ENCODE data around the gene RIPOR1. TPM values are rescaled to one million over a fixed set of nuclear protein-coding genes. Genes with fewer than 3 reads are reported as not detected.

The RIPOR1 gene
- total and polyA plus RNA-seq, 5 experiments from 2014 or later = 1.5 to 57.2 (median 3.0) TPM

GRCh38 chr16:67594256-67594915 is 65.8 kb downstream of the RIPOR1 start:
- POLR2A ChIA-PET = interaction anchor here (0.9 kb wide), 1 partner anchor 29 kb away, joined by 3 read pairs; no protein-coding TSS in a partner anchor
- Mint-ChIP-seq H3K36me3 (peaks cover 0 to 39% (median 3%) of the 10 kb centered on the region in 3 donors), H3K27ac (peak overlapping the region in 9 of 10 donors; percentile 3 to 71 (median 54)), H3K4me1 (peaks cover 17 to 58% (median 39%) of the 10 kb centered on the region in 4 donors), H3K27me3 (no peaks in the 10 kb centered on the region), H3K4me3 (peak overlapping the region in 1 of 10 donors; percentile 26), H3K9me3 (no peaks in the 10 kb centered on the region)
- DNase-seq = no peak
- ATAC-seq = no peak

DNA sequence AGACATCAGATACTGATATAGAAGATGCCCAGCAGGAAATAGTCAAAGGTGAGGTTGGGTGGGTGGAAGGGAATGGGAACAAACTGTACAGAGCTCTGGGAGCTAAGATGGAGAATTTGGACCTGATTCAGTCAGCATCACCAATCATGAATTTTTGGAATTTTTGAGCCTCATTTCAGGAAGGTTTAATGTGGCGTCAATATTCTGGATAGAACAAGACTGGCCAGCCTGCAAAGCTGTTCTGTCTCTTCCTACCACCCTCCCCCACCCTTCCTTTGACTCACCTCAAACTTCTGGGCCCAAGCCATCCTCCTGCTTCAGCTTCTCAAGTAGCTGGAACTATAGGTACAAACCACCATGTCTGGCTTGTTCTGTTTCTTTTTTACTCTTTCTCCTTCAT is 66.3 kb downstream of the RIPOR1 start:
- peaks cover 0 to 36% (median 3%) of the 10 kb centered on the region in 3 donors for H3K36me3 Mint-ChIP-seq
- POLR2A ChIA-PET = interaction anchor here (0.6 to 0.9 kb wide), 3 partner anchors 15 to 1444 kb away, joined by 3 to 7 read pairs (median 5); no protein-coding TSS in a partner anchor
- no peak for ATAC-seq

More for the DNA sequence above, 66.3 kb downstream of the RIPOR1 start:
- Mint-ChIP-seq H3K9me3 (no peaks in the 10 kb centered on the region), H3K4me1 (peaks cover 19 to 59% (median 44%) of the 10 kb centered on the region in 4 donors), H3K27ac (peak overlapping the region in 9 of 10 donors; percentile 1 to 69 (median 47)), H3K4me3 (peak overlapping the region in 1 of 10 donors; percentile 30), H3K27me3 (no peaks in the 10 kb centered on the region)
- DNase-seq = no peak

Other genes with a start within 250 kb of the RIPOR1 start
- gene PLEKHG4, start 249.3 kb upstream of the RIPOR1 start, total RNA-seq = 10 to 100 TPM; 39.1 to 41.0 TPM
- 10 to 100 TPM in 1 of 3 donors, 1 to 10 TPM in 2; 7.9 to 11.7 (median 8.3) TPM for gene PLEKHG4, start 249.3 kb upstream of the RIPOR1 start, polyA plus RNA-seq
- gene KCTD19, start 202.1 kb upstream of the RIPOR1 start, total RNA-seq = not detected
- gene KCTD19, start 202.1 kb upstream of the RIPOR1 start, polyA plus RNA-seq = under 1 TPM in 1 of 3 donors, not detected in 2; 0.03 TPM
- under 1 TPM in 1 of 2 experiments, not detected in 1; 0.49 TPM for gene LRRC36, start 202.0 kb upstream of the RIPOR1 start, total RNA-seq
- gene LRRC36, start 202.0 kb upstream of the RIPOR1 start, polyA plus RNA-seq = not detected
- gene TPPP3, start 135.3 kb upstream of the RIPOR1 start, total RNA-seq = not detected
- gene TPPP3, start 135.3 kb upstream of the RIPOR1 start, polyA plus RNA-seq = not detected
- gene ZDHHC1, start 112.4 kb upstream of the RIPOR1 start, total RNA-seq = under 1 TPM in 1 of 2 experiments, not detected in 1; 0.52 TPM
- under 1 TPM; 0.18 to 0.28 (median 0.27) TPM for gene ZDHHC1, start 112.4 kb upstream of the RIPOR1 start, polyA plus RNA-seq
- gene HSD11B2, start 97.7 kb upstream of the RIPOR1 start, total RNA-seq = not detected
- gene HSD11B2, start 97.7 kb upstream of the RIPOR1 start, polyA plus RNA-seq = not detected
- gene ATP6V0D1, start 47.7 kb upstream of the RIPOR1 start, total RNA-seq = 10 to 100 TPM; 33.3 to 35.1 TPM
- gene ATP6V0D1, start 47.7 kb upstream of the RIPOR1 start, polyA plus RNA-seq = 10 to 100 TPM; 74.7 to 89.6 (median 77.5) TPM
- not detected for gene AGRP, start 45.3 kb upstream of the RIPOR1 start, total RNA-seq
- not detected for gene AGRP, start 45.3 kb upstream of the RIPOR1 start, polyA plus RNA-seq
- gene CTCF, start 33.7 kb downstream of the RIPOR1 start, total RNA-seq = 10 to 100 TPM; 67.5 to 67.6 TPM
- 10 to 100 TPM; 37.1 to 61.1 (median 51.9) TPM for gene CTCF, start 33.7 kb downstream of the RIPOR1 start, polyA plus RNA-seq
- gene CARMIL2, start 116.3 kb downstream of the RIPOR1 start, total RNA-seq = 100 to 1,000 TPM; 184 to 189 TPM
- gene CARMIL2, start 116.3 kb downstream of the RIPOR1 start, polyA plus RNA-seq = 10 to 100 TPM; 12.8 to 28.7 (median 13.3) TPM
- gene ACD, start 131.4 kb downstream of the RIPOR1 start, total RNA-seq = 10 to 100 TPM; 41.8 to 46.6 TPM
- gene ACD, start 131.4 kb downstream of the RIPOR1 start, polyA plus RNA-seq = 10 to 100 TPM; 24.6 to 38.1 (median 28.2) TPM
- gene PARD6A, start 132.1 kb downstream of the RIPOR1 start, total RNA-seq = 1 to 10 TPM; 4.3 to 6.0 TPM
- gene PARD6A, start 132.1 kb downstream of the RIPOR1 start, polyA plus RNA-seq = 10 to 100 TPM; 10.6 to 13.3 (median 11.2) TPM
- gene ENKD1, start 137.9 kb downstream of the RIPOR1 start, total RNA-seq = 1 to 10 TPM; 7.5 to 8.4 TPM
- 1 to 10 TPM; 1.5 to 2.8 (median 1.6) TPM for gene ENKD1, start 137.9 kb downstream of the RIPOR1 start, polyA plus RNA-seq
- gene C16orf86, start 138.0 kb downstream of the RIPOR1 start, total RNA-seq = 1 to 10 TPM; 4.7 to 6.1 TPM
- gene C16orf86, start 138.0 kb downstream of the RIPOR1 start, polyA plus RNA-seq = 1 to 10 TPM; 4.3 to 5.1 (median 4.3) TPM
- gene GFOD2, start 190.5 kb downstream of the RIPOR1 start, total RNA-seq = 10 to 100 TPM; 12.7 to 13.0 TPM
- gene GFOD2, start 190.5 kb downstream of the RIPOR1 start, polyA plus RNA-seq = 10 to 100 TPM in 1 of 3 donors, 1 to 10 TPM in 2; 6.0 to 10.9 (median 6.5) TPM

Measured in naive thymus-derived CD8-positive, alpha-beta T cell (primary cell).